Measurements from ENCODE around the gene GLI3. TPM values are rescaled to one million over a fixed set of nuclear protein-coding genes. Genes with fewer than 3 reads are reported as not detected.
A peak's percentile ranks its signal among the peaks of the same experiment; 100 is the strongest.

Gene GLI3
- total and polyA plus RNA-seq, 12 donors, result 0.51 to 9.1 (median 5.3) TPM

DNA sequence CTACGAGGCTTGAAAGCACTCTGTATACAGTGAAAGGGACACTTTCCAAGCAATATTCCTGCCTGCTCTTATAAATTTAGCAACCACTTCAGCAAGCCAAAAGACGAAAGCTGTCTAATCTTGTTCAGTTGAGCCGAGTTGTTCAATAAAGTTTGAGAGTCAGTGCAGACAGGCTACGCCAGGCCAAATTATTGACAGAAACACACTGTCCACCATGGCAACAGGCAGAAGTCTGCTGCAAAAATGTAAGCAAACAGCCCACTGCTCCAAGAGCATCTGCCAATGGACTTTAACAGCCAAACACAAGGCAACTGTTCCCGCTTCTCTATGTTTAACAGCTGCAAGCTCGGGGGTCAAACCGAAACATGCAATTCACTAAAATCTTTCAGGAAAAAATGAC, 85.7 kb downstream of the GLI3 start:
- peaks cover 0 to 21% (median 5%) of the 10 kb centered on the region in 9 donors for H3K4me1 ChIP-seq

DNA sequence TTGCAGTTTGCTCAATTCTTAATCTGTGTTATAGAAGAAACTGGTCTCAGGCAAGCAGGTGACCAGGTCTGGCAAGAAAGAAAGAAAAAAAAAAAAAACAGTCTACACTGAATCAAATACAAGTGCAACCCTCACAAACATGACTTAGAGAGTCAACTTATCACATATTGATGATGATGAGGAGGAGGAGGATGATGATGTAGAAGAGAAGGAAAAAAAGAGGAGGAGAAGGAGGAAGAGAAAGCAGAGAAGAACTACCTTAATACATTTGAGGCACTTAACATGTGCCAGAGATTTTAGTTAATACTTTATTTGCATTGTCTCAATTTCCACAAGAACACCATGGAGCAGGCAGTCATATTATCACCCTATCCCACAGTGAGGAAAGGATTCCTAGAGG, 91.5 kb downstream of the GLI3 start:
- intact Hi-C loops (cut with DNase I), result no loop called here
- H3K4me1 ChIP-seq, result peaks cover 0 to 23% (median 3%) of the 10 kb centered on the region in 9 donors
- H3K27ac ChIP-seq, result no peak overlapping the region
- no peaks in the 10 kb centered on the region for H3K27me3 ChIP-seq
- peaks cover 0 to 6% (median 0%) of the 10 kb centered on the region in 9 donors for H3K36me3 ChIP-seq
- no peak overlapping the region for H3K4me3 ChIP-seq
- no peaks in the 10 kb centered on the region for H3K9me3 ChIP-seq
- ATAC-seq (no peak), DNase-seq (no peak)
- TF ChIP-seq, protein P1, sequence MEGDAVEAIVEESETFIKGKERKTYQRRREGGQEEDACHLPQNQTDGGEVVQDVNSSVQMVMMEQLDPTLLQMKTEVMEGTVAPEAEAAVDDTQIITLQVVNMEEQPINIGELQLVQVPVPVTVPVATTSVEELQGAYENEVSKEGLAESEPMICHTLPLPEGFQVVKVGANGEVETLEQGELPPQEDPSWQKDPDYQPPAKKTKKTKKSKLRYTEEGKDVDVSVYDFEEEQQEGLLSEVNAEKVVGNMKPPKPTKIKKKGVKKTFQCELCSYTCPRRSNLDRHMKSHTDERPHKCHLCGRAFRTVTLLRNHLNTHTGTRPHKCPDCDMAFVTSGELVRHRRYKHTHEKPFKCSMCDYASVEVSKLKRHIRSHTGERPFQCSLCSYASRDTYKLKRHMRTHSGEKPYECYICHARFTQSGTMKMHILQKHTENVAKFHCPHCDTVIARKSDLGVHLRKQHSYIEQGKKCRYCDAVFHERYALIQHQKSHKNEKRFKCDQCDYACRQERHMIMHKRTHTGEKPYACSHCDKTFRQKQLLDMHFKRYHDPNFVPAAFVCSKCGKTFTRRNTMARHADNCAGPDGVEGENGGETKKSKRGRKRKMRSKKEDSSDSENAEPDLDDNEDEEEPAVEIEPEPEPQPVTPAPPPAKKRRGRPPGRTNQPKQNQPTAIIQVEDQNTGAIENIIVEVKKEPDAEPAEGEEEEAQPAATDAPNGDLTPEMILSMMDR (IDR thresholded peaks at IDR 0.05), result no peak

More for the DNA sequence above, 85.7 kb downstream of the GLI3 start:
- TF ChIP-seq, protein P1 (IDR thresholded peaks at IDR 0.05), result no peak
- Histone ChIP-seq H3K27me3 (no peaks in the 10 kb centered on the region), H3K9me3 (no peaks in the 10 kb centered on the region), H3K4me3 (peak overlapping the region in 3 of 10 donors; percentile 6 to 30 (median 20)), H3K27ac (peak overlapping the region in 3 of 10 donors; percentile 2 to 30 (median 13)), H3K36me3 (peaks cover 0 to 6% (median 0%) of the 10 kb centered on the region in 9 donors)
- ATAC-seq, result peak; percentile 52 to 87 (median 76)
- 27 to 46% methylated on average over 7 of the region's 7 CpGs for WGBS, 2 donors
- intact Hi-C loops (cut with DNase I), result no loop called here
- peak in 1 of 2 donors; percentile 31 for DNase-seq

DNA sequence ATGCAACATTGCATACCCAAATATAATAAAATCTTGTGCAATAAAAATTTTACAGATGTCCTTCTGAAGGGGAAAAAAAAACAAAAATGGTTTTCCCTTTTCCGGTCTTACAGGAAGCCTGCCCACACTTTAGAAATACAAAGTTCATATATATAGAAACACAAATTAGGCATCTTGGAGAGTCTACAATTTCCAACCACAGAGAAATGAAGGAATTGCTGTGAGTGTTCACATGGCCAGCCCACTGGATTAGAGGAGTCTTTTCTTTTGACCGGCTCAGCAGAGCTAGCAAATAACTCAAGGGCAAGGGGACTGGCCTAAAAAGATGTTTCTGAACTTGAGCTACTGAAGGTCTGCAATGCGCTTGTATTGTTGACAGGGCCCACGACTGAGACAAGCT, 92.4 kb downstream of the GLI3 start:
- Histone ChIP-seq H3K4me3 (no peak overlapping the region), H3K4me1 (peaks cover 0 to 19% (median 0%) of the 10 kb centered on the region in 9 donors), H3K27ac (no peak overlapping the region), H3K9me3 (no peaks in the 10 kb centered on the region), H3K27me3 (no peaks in the 10 kb centered on the region), H3K36me3 (peaks cover 0 to 6% (median 0%) of the 10 kb centered on the region in 9 donors)
- intact Hi-C loops (cut with DNase I), result no loop called here
- ATAC-seq (no peak), DNase-seq (no peak)
- TF ChIP-seq, protein P1 (IDR thresholded peaks at IDR 0.05), result no peak
- WGBS, 2 donors, result 57 to 58% methylated on average over 4 of the region's 4 CpGs

DNA sequence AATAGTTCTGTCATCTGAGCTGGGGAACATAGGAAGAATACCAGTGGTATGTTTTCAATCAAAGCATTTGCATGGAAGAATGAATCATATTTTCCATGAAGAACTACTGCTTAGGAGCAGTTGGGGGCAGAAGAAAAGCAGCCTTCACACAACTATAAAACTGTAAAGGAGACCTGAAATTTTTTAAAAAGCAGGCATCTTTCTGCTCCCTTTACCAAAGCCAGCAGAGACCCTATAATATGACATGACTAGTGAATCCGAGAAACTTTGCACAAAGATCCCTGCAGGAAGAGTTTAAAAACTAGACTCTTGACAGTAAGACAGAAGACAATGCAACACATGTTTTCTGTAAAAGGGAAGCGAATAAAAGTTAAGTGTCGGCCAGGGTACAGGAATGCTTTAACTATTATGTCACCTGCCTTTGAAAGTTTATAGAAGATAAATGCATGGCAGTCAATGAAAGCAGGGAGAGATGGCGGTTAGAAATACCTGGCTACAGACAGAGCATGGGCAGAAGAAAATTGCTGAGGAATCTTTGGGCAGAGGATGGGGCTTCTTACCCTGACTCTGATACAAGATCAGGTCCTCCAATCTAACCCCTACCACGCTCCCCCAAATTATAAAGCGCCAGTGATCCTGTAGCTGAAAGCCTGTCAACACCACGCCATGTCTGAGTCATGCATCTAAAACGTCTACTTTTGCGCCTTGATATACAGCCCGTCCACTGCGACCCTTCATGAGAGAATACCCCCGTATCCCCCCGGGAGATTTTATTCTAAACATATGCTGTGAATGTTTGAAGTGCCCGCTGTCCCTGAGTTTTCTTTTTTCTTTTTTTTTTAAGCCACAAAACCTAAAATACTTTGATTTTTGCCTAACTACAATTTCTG, 93.1 kb downstream of the GLI3 start:
- TF ChIP-seq, protein P1 (IDR thresholded peaks at IDR 0.05), result no peak
- 64% methylated on average over 14 of the region's 14 CpGs for WGBS, 2 donors
- ATAC-seq (no peak), DNase-seq (no peak)
- Histone ChIP-seq H3K36me3 (peaks cover 0 to 6% (median 0%) of the 10 kb centered on the region in 9 donors), H3K9me3 (no peaks in the 10 kb centered on the region), H3K27me3 (no peaks in the 10 kb centered on the region), H3K27ac (no peak overlapping the region), H3K4me1 (peaks cover 0 to 22% (median under 1%) of the 10 kb centered on the region in 9 donors), H3K4me3 (no peak overlapping the region)
- intact Hi-C loops (cut with DNase I), result no loop called here
